ENCODE data around the gene DIPK1C. TPM values are rescaled to one million over a fixed set of nuclear protein-coding genes. Genes with fewer than 3 reads are reported as not detected.

Gene DIPK1C
- total RNA-seq, 2 donors from 2014 or later = not detected

GRCh38 chr18:74390900-74391299 is 66.2 kb downstream of the DIPK1C start:
- intact Hi-C loops (cut with DNase I) = no loop called here
- Histone ChIP-seq H3K4me3 (no peak overlapping the region), H3K27ac (no peak overlapping the region), H3K4me1 (peaks cover 3% of the 10 kb centered on the region), H3K27me3 (no peaks in the 10 kb centered on the region), H3K36me3 (replicated peaks in 1 of 2; ENCODE audit: insufficient read depth in 1 of 2, low read depth in 2 of 2) (no peaks in the 10 kb centered on the region), H3K9me3 (no peaks in the 10 kb centered on the region)
- no peak for DNase-seq
- no peak for ATAC-seq
- whole genome bisulfite sequencing, 2 donors = 67 to 85% methylated on average over 3 of the region's 3 CpGs
- no peak for TF ChIP-seq POLR2A (IDR thresholded peaks at IDR 0.05)
- TF ChIP-seq CTCF (IDR thresholded peaks at IDR 0.05) = no peak

- WGBS, 2 donors = 88 to 89% methylated on average over 18 to 20 of the region's 20 CpGs
- ATAC-seq (no peak), DNase-seq (no peak)
- Histone ChIP-seq H3K9me3 (no peaks in the 10 kb centered on the region), H3K36me3 (replicated peaks in 1 of 2; ENCODE audit: insufficient read depth in 1 of 2, low read depth in 2 of 2) (no peaks in the 10 kb centered on the region), H3K4me3 (no peak overlapping the region), H3K27me3 (no peaks in the 10 kb centered on the region), H3K27ac (no peak overlapping the region), H3K4me1 (no peaks in the 10 kb centered on the region)
- intact Hi-C loops (cut with DNase I) = no loop called here
- TF ChIP-seq POLR2A (IDR thresholded peaks at IDR 0.05) (no peak), CTCF (IDR thresholded peaks at IDR 0.05) (no peak)
Observed at GRCh38 chr18:74389991-74390390, 67.1 kb downstream of the DIPK1C start.

GRCh38 chr18:74389171-74389927 is 67.8 kb downstream of the DIPK1C start:
- 37 to 66% methylated on average over 5 to 6 of the region's 6 CpGs for WGBS, 2 donors
- H3K27me3 ChIP-seq = no peaks in the 10 kb centered on the region
- H3K36me3 ChIP-seq (replicated peaks in 1 of 2; ENCODE audit: insufficient read depth in 1 of 2, low read depth in 2 of 2) = no peaks in the 10 kb centered on the region
- no peak overlapping the region for H3K4me3 ChIP-seq
- DNase-seq (no peak), ATAC-seq (no peak)
- TF ChIP-seq CTCF (IDR thresholded peaks at IDR 0.05) (no peak), POLR2A (IDR thresholded peaks at IDR 0.05) (no peak)
- H3K27ac ChIP-seq = no peak overlapping the region
- no peaks in the 10 kb centered on the region for H3K4me1 ChIP-seq
- intact Hi-C loops (cut with DNase I) = no loop called here
- no peaks in the 10 kb centered on the region for H3K9me3 ChIP-seq

GRCh38 chr18:74388227-74388626 is 68.9 kb downstream of the DIPK1C start:
- no peak for TF ChIP-seq POLR2A (IDR thresholded peaks at IDR 0.05)
- Histone ChIP-seq H3K36me3 (replicated peaks in 1 of 2; ENCODE audit: insufficient read depth in 1 of 2, low read depth in 2 of 2) (no peaks in the 10 kb centered on the region), H3K27ac (no peak overlapping the region), H3K9me3 (no peaks in the 10 kb centered on the region), H3K27me3 (no peaks in the 10 kb centered on the region), H3K4me1 (no peaks in the 10 kb centered on the region), H3K4me3 (no peak overlapping the region)
- DNase-seq (no peak), ATAC-seq (no peak)
- WGBS, 2 donors = 57 to 60% methylated on average over 1 of the region's 1 CpG
- intact Hi-C loops (cut with DNase I) = no loop called here

GRCh38 chr18:74387383-74387782 is 69.7 kb downstream of the DIPK1C start:
- WGBS, 2 donors = 70% methylated on average over 6 of the region's 6 CpGs
- intact Hi-C loops (cut with DNase I) = no loop called here
- no peak for DNase-seq
- H3K4me1 ChIP-seq = no peaks in the 10 kb centered on the region
- no peak for TF ChIP-seq CTCF (IDR thresholded peaks at IDR 0.05)
- no peak for TF ChIP-seq POLR2A (IDR thresholded peaks at IDR 0.05)
- ATAC-seq = no peak
- no peaks in the 10 kb centered on the region for H3K27me3 ChIP-seq
- H3K27ac ChIP-seq = no peak overlapping the region
- no peak overlapping the region for H3K4me3 ChIP-seq
- no peaks in the 10 kb centered on the region for H3K36me3 ChIP-seq (replicated peaks in 1 of 2; ENCODE audit: insufficient read depth in 1 of 2, low read depth in 2 of 2)
- H3K9me3 ChIP-seq = no peaks in the 10 kb centered on the region

Other genes starting within 250 kb of the DIPK1C start
- gene CYB5A, start 165.3 kb downstream of the DIPK1C start, total RNA-seq = 100 to 1,000 TPM; 209 to 264 TPM
- gene C18orf63, start 141.5 kb downstream of the DIPK1C start, total RNA-seq = not detected
- 100 to 1,000 TPM in 1 of 2 donors, 10 to 100 TPM in 1; 83.0 to 145 TPM for gene CNDP2, start 39.1 kb upstream of the DIPK1C start, total RNA-seq
- under 1 TPM in 1 of 2 donors, not detected in 1; under 0.01 TPM for gene CNDP1, start 77.2 kb upstream of the DIPK1C start, total RNA-seq
- 10 to 100 TPM; 14.3 to 19.1 TPM for gene ZNF407, start 140.6 kb upstream of the DIPK1C start, total RNA-seq